H1 (cell line): ENCODE results near the gene RIMS1. TPM values are rescaled to one million over a fixed set of nuclear protein-coding genes. Genes with fewer than 3 reads are reported as not detected.

ENCODE experiments used
- CHD7 ChIP-seq: fragments of 300-600 bp; sonication (generic); IDR thresholded peaks from 2 replicates; pipeline ENCODE4 v1.7.1; 2012; ENCODE audit warnings: low read length, moderate library complexity, mild to moderate bottlenecking, inconsistent platforms; ENCODE audit not compliant: insufficient replicate concordance
- EGR1 ChIP-seq: IDR thresholded peaks from 2 replicates; pipeline ENCODE4 v1.6.1; 2011; ENCODE audit warnings: low read depth, low read length, borderline replicate concordance
- GABPA ChIP-seq: IDR thresholded peaks from 2 replicates; pipeline ENCODE4 v1.6.1; 2011; ENCODE audit warnings: mild to moderate bottlenecking, low read length, moderate library complexity, borderline replicate concordance; ENCODE audit not compliant: insufficient read depth
- GTF2F1 ChIP-seq: IDR thresholded peaks from 2 replicates; pipeline ENCODE4 v1.6.1; 2012; ENCODE audit warnings: low read depth, low read length, improper control_type of control experiment, borderline replicate concordance
- JUN ChIP-seq: IDR thresholded peaks from 2 replicates; pipeline ENCODE4 v1.6.1; 2011; ENCODE audit warnings: low read depth, mild to moderate bottlenecking, improper control_type of control experiment, low read length
- RNF2 ChIP-seq: fragments of 200-900, 300-1000 bp; sonication (generic); IDR thresholded peaks from 2 replicates; pipeline ENCODE4 v1.7.1; 2016; ENCODE audit warnings: borderline replicate concordance, low read depth, mild to moderate bottlenecking, antibody characterized with exemption, low read length; ENCODE audit not compliant: poor library complexity, severe bottlenecking; ENCODE audit errors: missing control alignments
- SIX5 ChIP-seq: IDR thresholded peaks from 2 replicates; pipeline ENCODE4 v1.6.1; 2011; ENCODE audit warnings: mild to moderate bottlenecking, low read depth, low read length
- SUZ12 ChIP-seq: fragments of 200-600 bp; sonication (generic); IDR thresholded peaks from 2 replicates; pipeline ENCODE4 v1.6.1; 2012; ENCODE audit warnings: mild to moderate bottlenecking, inconsistent platforms, low read length, moderate library complexity, mixed read lengths
- TCF12 ChIP-seq: IDR thresholded peaks from 2 replicates; pipeline ENCODE4 v1.6.1; 2011; ENCODE audit warnings: low read depth, mild to moderate bottlenecking, low read length
- USF2 ChIP-seq: IDR thresholded peaks from 2 replicates; pipeline ENCODE4 v1.6.1; 2011; ENCODE audit warnings: low read length, improper control_type of control experiment
- polyA plus RNA-seq, 7 experiments: library from polyadenylated mRNA; depleted of rRNA in 3 of 7; stranded (reverse) in 5 of 7; unstranded in 2 of 7; fragments of >200 nt in 5 of 7; fragments of 200-250 nt in 2 of 7; gene quantifications; 1 replicate in 5 of 7; 2 replicates in 1 of 7; 4 replicates in 1 of 7; pipeline versions ENCODE4 v1.2.1 to v1.2.3, GENCODE V29; 2011 to 2013; ENCODE audit warnings: missing spikeins in 2 of 7, mixed read lengths in 2 of 7
- total RNA-seq: library from RNA; stranded (reverse); fragmentation: NEBNext Ultra II Directional; extraction: Animal tissue kit (Norgen Biotek cat#: 25700); gene quantifications from 2 replicates; pipeline ENCODE4 v1.2.1, GENCODE V29; 2021

The RIMS1 gene
- total and polyA plus RNA-seq, 2 of the 8 experiments (the other 6 are each of a cell fraction or from before 2014, with no cell fraction given), result 0.63 to 2.3 TPM

- TF ChIP-seq CHD7 (no peak), GTF2F1 (no peak), RNF2 (no peak), SIX5 (no peak), GABPA (no peak), JUN (no peak), TCF12 (no peak), EGR1 (no peak), SUZ12 (no peak), USF2 (no peak)
Observed at GRCh38 chr6:72271531-72271930, 385.2 kb downstream of the RIMS1 start (continued).
